Fibroblast of skin of scalp (primary cell): Measurements from ENCODE around the gene MYZAP.

ENCODE experiments used
- DNase-seq: peaks from one replicate; pipeline ENCODE4 v3.0.0-alpha.2; 2013

MYZAP gene

DNA sequence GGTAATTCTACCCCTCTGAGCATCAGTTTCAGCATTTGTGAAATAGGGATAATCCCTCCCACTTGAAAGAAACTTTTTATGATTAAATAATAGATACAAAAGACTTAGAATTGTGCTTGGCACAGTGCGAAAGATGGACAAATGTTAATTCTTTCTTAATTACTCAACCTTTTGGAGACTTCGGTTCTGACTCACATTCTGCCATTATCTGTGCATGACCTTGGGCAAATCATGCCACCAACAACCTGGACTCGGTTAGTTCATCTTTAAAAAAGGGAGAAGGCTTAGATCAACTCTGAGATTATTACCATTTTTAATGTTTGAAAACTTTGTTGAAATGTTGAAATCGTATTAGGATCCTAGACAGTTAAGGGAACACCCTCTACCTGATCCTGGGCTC, 74.2 kb downstream of the MYZAP start:
- no peak for DNase-seq

DNA sequence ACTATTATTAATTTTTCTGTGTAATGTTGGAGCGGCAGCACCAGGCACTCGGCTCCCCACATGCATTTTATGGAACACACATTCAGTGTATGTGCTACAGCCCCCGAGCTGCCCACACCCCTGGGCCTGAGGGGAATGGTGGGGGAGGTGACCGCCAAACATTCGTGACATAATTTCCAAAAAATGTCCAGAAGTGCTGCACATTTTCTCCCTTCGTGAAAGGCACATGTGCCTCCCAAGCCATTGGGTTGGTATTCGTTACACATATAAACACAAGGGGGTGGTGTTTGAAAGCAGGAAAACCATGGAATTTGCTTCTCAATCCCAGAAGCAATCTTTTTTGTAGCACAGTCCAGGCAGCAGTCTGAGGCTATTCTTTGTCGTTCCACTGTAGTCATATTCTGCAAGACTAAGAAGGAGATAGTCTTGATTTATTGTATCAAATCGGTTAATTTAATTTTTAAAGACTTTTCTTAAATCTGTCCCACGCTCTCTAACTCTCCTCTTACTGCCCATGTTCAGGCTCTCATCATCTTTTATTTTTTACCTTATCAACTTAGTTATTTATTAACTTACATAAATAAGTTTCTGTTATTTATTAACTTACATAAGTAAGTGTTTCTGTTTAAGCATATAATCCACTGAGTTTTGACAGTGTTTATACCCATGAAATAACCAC, 75.6 kb downstream of the MYZAP start:
- DNase-seq: peak; percentile 83

- no peak for DNase-seq
Observed at GRCh38 chr15:57668016-57668415, 76.3 kb downstream of the MYZAP start.

GRCh38 chr15:57671636-57672035, 79.9 kb downstream of the MYZAP start:
- DNase-seq: peak; percentile 37

- no peak for DNase-seq
Observed at GRCh38 chr15:57675481-57676181, 83.9 kb downstream of the MYZAP start.

GRCh38 chr15:57676585-57676984, 84.9 kb downstream of the MYZAP start:
- no peak for DNase-seq

DNA sequence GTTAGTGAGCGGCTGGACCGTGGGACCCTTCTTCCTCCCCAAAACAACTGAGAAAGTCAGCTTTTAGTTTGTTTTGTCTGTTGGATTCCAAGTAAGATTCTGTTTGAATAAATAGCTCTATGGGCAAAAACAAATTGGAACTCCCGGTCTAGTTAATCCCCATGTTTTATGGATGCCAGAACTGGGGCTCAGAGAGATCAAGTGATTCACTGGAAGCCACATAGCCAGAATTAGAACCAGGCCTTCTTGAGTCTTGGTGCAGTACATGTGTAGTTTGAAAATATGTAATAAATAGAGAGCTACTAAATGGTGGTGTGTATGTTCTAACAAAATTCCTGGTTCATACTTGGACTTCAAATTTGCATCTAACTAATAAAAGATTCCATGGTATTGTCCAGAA, 85.5 kb downstream of the MYZAP start:
- DNase-seq: no peak

DNA sequence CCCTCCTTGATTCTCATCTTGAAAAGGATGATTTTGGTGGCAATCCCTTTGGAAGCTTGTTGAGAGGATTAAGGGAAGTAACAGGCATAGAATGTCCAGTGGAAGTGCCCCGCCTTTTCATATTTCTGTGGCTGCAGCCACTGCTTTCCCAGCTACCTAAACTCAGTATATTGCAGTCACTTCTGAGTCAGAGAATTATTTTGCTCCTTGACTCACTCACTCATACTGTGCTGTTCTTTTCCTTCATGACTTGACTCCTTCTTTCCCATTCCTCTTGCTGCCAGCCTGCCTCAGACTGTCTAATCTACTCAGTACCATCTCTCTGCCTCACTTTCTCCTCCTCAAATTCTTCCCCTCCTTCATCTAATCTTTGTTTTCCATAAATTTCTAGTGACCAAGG, 88.3 kb downstream of the MYZAP start:
- peak; percentile 66 for DNase-seq

GRCh38 chr15:57681011-57681410, 89.3 kb downstream of the MYZAP start:
- DNase-seq: no peak

GRCh38 chr15:57683481-57683880, 91.8 kb downstream of the MYZAP start:
- DNase-seq: no peak

DNA sequence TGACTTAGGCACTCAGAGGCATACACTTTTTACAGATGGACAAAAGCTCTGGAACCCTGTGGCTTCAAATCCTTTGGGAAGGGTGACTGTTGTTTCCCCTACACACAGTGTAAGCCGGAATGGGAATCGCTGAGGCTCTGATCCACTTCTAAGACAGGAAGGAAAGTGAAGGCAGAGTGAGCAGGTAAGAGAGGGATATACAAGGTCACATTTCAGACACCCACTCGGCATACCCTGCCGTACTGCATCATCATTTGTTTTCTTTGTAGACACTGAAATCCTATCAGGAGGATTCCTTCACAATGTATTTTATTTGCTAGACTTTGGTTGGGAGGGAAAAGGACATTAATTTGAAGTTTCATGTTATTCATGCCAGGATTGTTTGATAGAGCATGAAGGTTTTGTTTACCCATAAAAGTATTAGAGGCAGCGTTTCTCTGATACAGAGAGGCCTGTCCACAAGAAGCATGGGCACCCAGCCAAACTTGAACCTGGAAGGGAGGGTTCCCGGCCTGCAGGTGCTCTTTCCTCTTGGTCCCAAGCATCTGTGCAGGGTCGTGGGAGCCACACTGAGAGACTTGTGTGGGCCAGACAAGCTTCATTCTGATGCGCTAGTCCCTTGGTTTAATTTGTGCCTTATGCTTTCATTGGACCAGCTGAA, 92.9 kb downstream of the MYZAP start:
- DNase-seq: no peak

DNA sequence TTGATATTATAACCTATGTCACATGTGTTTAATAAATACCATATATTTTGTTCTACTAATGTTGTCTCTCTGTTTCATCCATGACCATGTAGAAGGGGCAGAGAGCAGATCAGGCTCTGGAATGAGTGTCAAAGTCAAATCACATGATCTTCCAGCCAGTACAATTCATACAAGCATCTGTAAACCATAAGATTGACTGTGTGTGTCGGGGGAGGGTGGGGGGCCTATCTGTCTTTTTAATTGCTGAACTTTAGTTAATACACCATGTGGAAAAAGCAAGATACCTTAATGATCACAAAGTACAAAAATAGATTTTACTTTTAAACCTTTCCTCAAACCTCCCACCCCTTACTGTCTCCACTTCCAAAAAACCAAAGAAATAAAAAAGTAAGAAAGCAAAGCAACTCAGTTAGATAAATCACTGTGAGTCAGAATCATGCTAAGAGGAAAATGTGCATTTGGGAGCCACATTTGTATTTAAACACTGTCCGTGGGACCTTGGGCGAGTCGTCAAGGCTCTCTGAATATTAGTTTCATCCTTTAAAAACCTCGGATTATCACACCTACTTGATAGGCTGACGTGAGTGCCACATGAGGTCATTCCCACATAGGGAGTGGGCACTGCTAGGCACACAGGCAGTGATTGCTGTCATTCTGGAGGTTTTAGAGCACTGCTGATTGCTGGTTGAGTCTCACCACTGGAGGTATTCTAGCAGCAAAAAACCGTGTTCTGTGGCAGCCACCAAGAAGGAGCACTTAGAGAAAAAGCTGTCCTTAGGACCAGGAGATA, 93.8 kb downstream of the MYZAP start:
- DNase-seq: no peak

- DNase-seq: no peak
Observed at GRCh38 chr15:57686657-57687056, 95.0 kb downstream of the MYZAP start.

DNA sequence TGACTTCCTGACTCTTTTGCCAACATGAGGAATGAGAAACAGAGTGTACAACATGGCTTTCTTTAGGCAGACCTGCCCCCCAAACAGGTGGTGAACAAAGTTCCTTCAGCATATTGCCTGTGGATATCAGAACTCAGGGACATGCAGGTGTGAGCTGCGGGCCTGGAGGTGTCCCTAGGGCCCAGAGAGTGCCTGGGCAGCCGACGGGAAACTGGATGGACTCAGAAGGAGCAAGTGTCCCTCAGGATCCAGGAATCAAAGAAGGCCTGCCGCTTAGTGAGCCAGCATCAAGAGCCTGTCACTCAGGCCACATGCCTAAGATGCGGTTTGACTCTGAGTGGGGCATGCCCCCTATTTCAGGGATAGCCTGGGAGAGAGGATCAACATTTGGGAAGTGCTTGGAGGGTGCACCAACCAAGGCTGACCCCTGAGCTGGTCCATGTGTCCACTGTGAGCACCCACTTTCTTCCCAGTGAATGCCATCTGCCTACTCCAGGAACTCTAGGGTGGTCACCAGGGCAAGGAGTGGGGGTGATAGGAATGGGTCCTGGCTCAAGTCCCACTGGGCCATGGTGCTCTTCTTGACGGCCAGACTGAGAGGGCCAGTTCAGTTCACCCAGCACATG, 98.8 kb downstream of the MYZAP start:
- DNase-seq: no peak

DNA sequence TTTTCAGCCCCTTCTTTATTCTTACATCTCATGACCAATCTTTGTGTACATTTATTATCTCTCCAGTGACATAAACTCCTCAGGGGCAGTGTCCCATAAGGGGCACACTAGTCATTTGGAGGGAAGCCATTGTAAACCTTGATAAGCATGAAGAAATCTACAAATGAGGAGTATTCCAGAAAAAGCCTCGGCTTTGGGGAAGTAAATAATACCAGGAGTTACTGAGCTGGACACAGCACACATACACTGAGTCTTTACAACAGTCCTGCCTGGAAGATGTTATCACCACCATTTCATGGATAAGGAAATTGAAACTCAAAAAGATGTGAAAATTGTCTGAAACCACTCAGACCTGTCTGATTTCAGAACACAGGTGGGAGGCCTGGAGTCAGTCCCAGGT, 99.4 kb downstream of the MYZAP start:
- DNase-seq: no peak

- DNase-seq: peak; percentile 60
Observed at GRCh38 chr15:57692709-57693108, 101.0 kb downstream of the MYZAP start.

- DNase-seq: peak; percentile 81
Observed at GRCh38 chr15:57694279-57694678, 102.6 kb downstream of the MYZAP start.

- DNase-seq: no peak
Observed at GRCh38 chr15:57696146-57696545, 104.4 kb downstream of the MYZAP start.

DNA sequence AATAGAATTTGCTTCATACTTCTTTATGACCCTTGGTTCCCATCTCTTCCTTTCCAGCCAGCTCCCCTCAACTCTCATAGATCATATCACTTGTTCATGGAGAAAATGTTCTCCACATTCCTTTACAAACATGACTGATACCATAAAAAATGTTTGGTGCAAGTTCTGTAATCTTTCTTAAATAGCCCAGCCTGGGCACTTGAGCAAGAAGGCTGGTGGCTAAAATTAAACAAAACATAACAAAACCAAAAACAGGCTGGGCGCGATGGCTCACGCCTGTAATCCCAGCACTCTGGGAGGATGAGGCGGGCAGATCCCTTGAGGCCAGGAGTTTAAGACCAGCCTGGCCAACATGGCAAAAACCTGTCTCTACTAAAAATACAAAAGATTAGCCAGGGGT, 105.9 kb downstream of the MYZAP start:
- peak; percentile 77 for DNase-seq

- DNase-seq: no peak
Observed at GRCh38 chr15:57698243-57698642, 106.5 kb downstream of the MYZAP start.

GRCh38 chr15:57698991-57699390, 107.3 kb downstream of the MYZAP start:
- no peak for DNase-seq

DNA sequence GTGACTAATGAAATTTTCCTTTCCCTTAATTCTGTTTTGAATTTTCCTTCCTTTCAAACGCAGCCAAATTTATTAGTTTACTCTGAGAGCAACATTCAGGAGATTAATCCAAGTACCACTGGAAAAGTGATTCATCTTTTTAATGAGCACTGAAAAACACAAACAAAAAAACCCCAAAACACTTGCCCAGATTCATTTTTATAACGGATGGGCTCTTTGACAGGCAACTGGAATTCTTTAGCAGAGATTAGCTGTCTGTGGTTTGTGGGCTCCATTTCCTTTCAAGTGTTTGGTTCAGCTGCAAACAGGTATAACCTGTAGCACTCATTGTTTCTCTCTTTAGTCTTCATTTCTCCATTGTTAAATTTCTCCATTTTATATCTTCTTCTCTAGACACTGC, 111.7 kb downstream of the MYZAP start:
- DNase-seq: no peak

GRCh38 chr15:57704441-57704840, 112.7 kb downstream of the MYZAP start:
- DNase-seq: no peak
